Fibroblast of pulmonary artery (primary cell): ENCODE results near the gene CD300LG.

Experiments
- DNase-seq: peaks from one replicate; pipeline ENCODE4 v3.0.0-alpha.2; 2010; ENCODE audit warnings: low read depth
- H3K4me3 ChIP-seq: replicated peaks from 2 replicates; pipeline ENCODE4 v1.5.1; 2011; ENCODE audit warnings: low read depth, mild to moderate bottlenecking, control low read depth, low read length, moderate library complexity
- CTCF ChIP-seq: IDR thresholded peaks from 2 replicates; pipeline ENCODE4 v1.5.1; 2011; ENCODE audit warnings: mild to moderate bottlenecking, control low read depth, low read length, inconsistent platforms; ENCODE audit errors: missing control alignments

The CD300LG gene

DNA sequence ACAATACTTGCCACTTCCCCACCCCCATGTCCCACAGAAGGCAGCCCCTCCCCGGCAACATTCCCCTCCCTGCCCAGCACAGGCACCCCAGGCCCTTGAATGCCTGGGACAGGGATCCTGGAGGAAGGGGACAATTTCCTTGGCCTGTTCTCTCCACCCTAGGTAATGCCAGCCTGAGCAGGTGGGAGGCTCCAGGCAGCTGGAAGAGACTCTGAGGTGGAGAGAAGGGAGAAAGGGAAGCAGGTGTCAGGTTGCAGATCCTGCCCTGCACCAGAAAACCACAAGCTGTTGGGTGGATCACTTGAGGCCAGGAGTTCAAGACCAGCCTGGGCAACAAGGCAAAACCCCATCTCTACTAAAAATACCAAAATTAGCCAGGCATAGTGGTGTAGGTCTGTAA, 51.5 kb downstream of the CD300LG start:
- no peak for DNase-seq
- no peak overlapping the region for H3K4me3 ChIP-seq
- TF ChIP-seq CTCF: no peak

DNA sequence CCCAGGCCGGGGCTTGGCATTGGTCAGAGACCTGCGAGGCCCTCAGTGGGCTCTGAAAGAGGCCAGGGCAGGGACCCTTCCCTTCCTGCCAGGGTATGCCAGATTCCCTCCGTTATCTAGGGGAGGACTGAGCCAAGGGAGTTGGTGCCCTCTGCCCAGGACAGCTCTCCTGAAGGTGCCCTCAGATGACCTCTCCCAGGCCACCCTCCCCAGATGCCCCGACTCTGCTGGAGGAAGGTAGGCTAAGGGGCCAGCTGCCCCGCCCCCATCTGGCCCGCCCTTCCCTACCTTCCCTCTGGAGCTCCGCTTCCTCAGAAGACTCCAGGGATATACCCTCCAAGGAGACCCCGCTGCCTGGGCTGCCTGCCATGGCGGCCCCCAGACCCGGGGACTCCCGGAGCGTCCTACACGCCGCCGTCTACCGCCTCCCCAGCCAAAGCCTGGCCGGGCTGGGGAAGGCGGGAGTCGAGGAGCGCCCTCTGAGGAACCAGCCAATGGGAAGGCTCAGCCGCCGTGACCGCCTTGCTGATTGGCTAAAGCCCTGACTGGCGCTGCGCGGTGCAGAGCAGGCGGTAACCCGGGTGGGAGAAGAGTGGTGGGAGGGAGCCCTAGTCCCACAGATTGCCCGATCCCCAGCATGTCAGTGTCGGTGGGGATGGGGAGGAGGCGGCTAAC, 53.3 kb downstream of the CD300LG start:
- peak; percentile 77 for DNase-seq
- TF ChIP-seq CTCF: no peak
- peak overlapping the region; percentile 47 for H3K4me3 ChIP-seq

- no peak for DNase-seq
- peak overlapping the region; percentile 47 for H3K4me3 ChIP-seq
These were observed 54.1 kb downstream of the CD300LG start for GRCh38 chr17:43900858-43901754.

GRCh38 chr17:43901861-43902589, 55.0 kb downstream of the CD300LG start:
- DNase-seq: no peak
- no peak for TF ChIP-seq CTCF
- no peak overlapping the region for H3K4me3 ChIP-seq

More at GRCh38 chr17:43900858-43901754, 54.1 kb downstream of the CD300LG start:
- TF ChIP-seq CTCF: no peak

- TF ChIP-seq CTCF: no peak
- no peak for DNase-seq
- no peak overlapping the region for H3K4me3 ChIP-seq
These were observed 58.5 kb downstream of the CD300LG start for GRCh38 chr17:43905400-43905984.

- peak; percentile 49 for DNase-seq
These were observed 59.2 kb downstream of the CD300LG start for GRCh38 chr17:43905985-43906852.

More at GRCh38 chr17:43905985-43906852, 59.2 kb downstream of the CD300LG start:
- TF ChIP-seq CTCF: no peak
- H3K4me3 ChIP-seq: peak overlapping the region; percentile 68
